ENCODE measurements around the gene COMMD10.

Gene COMMD10

GRCh38 chr5:116299746-116300640 lies 215.2 kb downstream of the COMMD10 start:
- Mint-ChIP-seq H3K9me3 (peaks cover 14% of the 10 kb centered on the region), H3K36me3 (peaks cover 66% of the 10 kb centered on the region), H3K4me1 (no peaks in the 10 kb centered on the region), H3K27ac (no peak overlapping the region), H3K4me3 (no peak overlapping the region), H3K27me3 (no peaks in the 10 kb centered on the region)
- no peak for ATAC-seq (ENCODE audit: low read depth)
- no peak for DNase-seq (ENCODE audit: low spot score in 2 of 2)

- H3K4me3 Mint-ChIP-seq, result no peak overlapping the region
- H3K27ac Mint-ChIP-seq, result no peak overlapping the region
- H3K9me3 Mint-ChIP-seq, result peaks cover 23% of the 10 kb centered on the region
- DNase-seq (ENCODE audit: low spot score in 2 of 2) (no peak), ATAC-seq (ENCODE audit: low read depth) (no peak)
- no peaks in the 10 kb centered on the region for H3K27me3 Mint-ChIP-seq
- H3K36me3 Mint-ChIP-seq, result peaks cover 73% of the 10 kb centered on the region
- H3K4me1 Mint-ChIP-seq, result no peaks in the 10 kb centered on the region
These were observed 216.3 kb downstream of the COMMD10 start for GRCh38 chr5:116301110-116301509.

GRCh38 chr5:116303340-116303739 lies 218.5 kb downstream of the COMMD10 start:
- Mint-ChIP-seq H3K27me3 (no peaks in the 10 kb centered on the region), H3K27ac (no peak overlapping the region), H3K4me3 (no peak overlapping the region), H3K4me1 (no peaks in the 10 kb centered on the region), H3K36me3 (peaks cover 74% of the 10 kb centered on the region), H3K9me3 (peaks cover 26% of the 10 kb centered on the region)
- ATAC-seq (ENCODE audit: low read depth) (no peak), DNase-seq (ENCODE audit: low spot score in 2 of 2) (no peak)

GRCh38 chr5:116303810-116304209 lies 219.0 kb downstream of the COMMD10 start:
- ATAC-seq (ENCODE audit: low read depth) (no peak), DNase-seq (ENCODE audit: low spot score in 2 of 2) (no peak)
- peaks cover 26% of the 10 kb centered on the region for H3K9me3 Mint-ChIP-seq
- no peak overlapping the region for H3K27ac Mint-ChIP-seq
- peaks cover 74% of the 10 kb centered on the region for H3K36me3 Mint-ChIP-seq
- no peak overlapping the region for H3K4me3 Mint-ChIP-seq
- H3K4me1 Mint-ChIP-seq, result no peaks in the 10 kb centered on the region
- H3K27me3 Mint-ChIP-seq, result no peaks in the 10 kb centered on the region

GRCh38 chr5:116305899-116306298 lies 221.1 kb downstream of the COMMD10 start:
- peaks cover 81% of the 10 kb centered on the region for H3K36me3 Mint-ChIP-seq
- H3K27ac Mint-ChIP-seq, result no peak overlapping the region
- H3K9me3 Mint-ChIP-seq, result peaks cover 33% of the 10 kb centered on the region
- no peaks in the 10 kb centered on the region for H3K27me3 Mint-ChIP-seq
- no peak for ATAC-seq (ENCODE audit: low read depth)
- H3K4me1 Mint-ChIP-seq, result no peaks in the 10 kb centered on the region
- H3K4me3 Mint-ChIP-seq, result no peak overlapping the region
- no peak for DNase-seq (ENCODE audit: low spot score in 2 of 2)

GRCh38 chr5:116306846-116307245 lies 222.0 kb downstream of the COMMD10 start:
- Mint-ChIP-seq H3K9me3 (peaks cover 33% of the 10 kb centered on the region), H3K4me3 (no peak overlapping the region), H3K36me3 (peaks cover 86% of the 10 kb centered on the region), H3K27me3 (no peaks in the 10 kb centered on the region), H3K4me1 (no peaks in the 10 kb centered on the region), H3K27ac (no peak overlapping the region)
- ATAC-seq (ENCODE audit: low read depth), result no peak
- no peak for DNase-seq (ENCODE audit: low spot score in 2 of 2)

GRCh38 chr5:116308391-116308790 lies 223.6 kb downstream of the COMMD10 start:
- H3K27me3 Mint-ChIP-seq, result no peaks in the 10 kb centered on the region
- ATAC-seq (ENCODE audit: low read depth) (no peak), DNase-seq (ENCODE audit: low spot score in 2 of 2) (no peak)
- H3K27ac Mint-ChIP-seq, result no peak overlapping the region
- peaks cover 34% of the 10 kb centered on the region for H3K9me3 Mint-ChIP-seq
- peaks cover 83% of the 10 kb centered on the region for H3K36me3 Mint-ChIP-seq
- H3K4me3 Mint-ChIP-seq, result no peak overlapping the region
- H3K4me1 Mint-ChIP-seq, result peaks cover 2% of the 10 kb centered on the region

- no peaks in the 10 kb centered on the region for H3K27me3 Mint-ChIP-seq
- no peak overlapping the region for H3K27ac Mint-ChIP-seq
- ATAC-seq (ENCODE audit: low read depth), result no peak
These were observed 228.5 kb downstream of the COMMD10 start for GRCh38 chr5:116313366-116313765.

GRCh38 chr5:116315531-116315930 lies 230.7 kb downstream of the COMMD10 start:
- Mint-ChIP-seq H3K27me3 (no peaks in the 10 kb centered on the region), H3K4me3 (no peak overlapping the region), H3K27ac (no peak overlapping the region), H3K9me3 (peaks cover 10% of the 10 kb centered on the region), H3K36me3 (peaks cover 72% of the 10 kb centered on the region), H3K4me1 (peaks cover 3% of the 10 kb centered on the region)
- no peak for DNase-seq (ENCODE audit: low spot score in 2 of 2)
- no peak for ATAC-seq (ENCODE audit: low read depth)

More at GRCh38 chr5:116313366-116313765, 228.5 kb downstream of the COMMD10 start:
- DNase-seq (ENCODE audit: low spot score in 2 of 2), result no peak
- peaks cover 3% of the 10 kb centered on the region for H3K4me1 Mint-ChIP-seq
- no peak overlapping the region for H3K4me3 Mint-ChIP-seq
- H3K9me3 Mint-ChIP-seq, result peaks cover 14% of the 10 kb centered on the region
- H3K36me3 Mint-ChIP-seq, result peaks cover 67% of the 10 kb centered on the region

GRCh38 chr5:116318091-116318854 lies 233.4 kb downstream of the COMMD10 start:
- Mint-ChIP-seq H3K27ac (no peak overlapping the region), H3K27me3 (no peaks in the 10 kb centered on the region), H3K9me3 (peaks cover 9% of the 10 kb centered on the region), H3K4me1 (peaks cover 2% of the 10 kb centered on the region), H3K36me3 (peaks cover 69% of the 10 kb centered on the region), H3K4me3 (no peak overlapping the region)
- ATAC-seq (ENCODE audit: low read depth), result no peak
- DNase-seq (ENCODE audit: low spot score in 2 of 2), result no peak

GRCh38 chr5:116320486-116320885 lies 235.7 kb downstream of the COMMD10 start:
- Mint-ChIP-seq H3K4me1 (no peaks in the 10 kb centered on the region), H3K9me3 (peaks cover 10% of the 10 kb centered on the region), H3K36me3 (peaks cover 65% of the 10 kb centered on the region), H3K4me3 (no peak overlapping the region), H3K27me3 (no peaks in the 10 kb centered on the region), H3K27ac (no peak overlapping the region)
- DNase-seq (ENCODE audit: low spot score in 2 of 2) (no peak), ATAC-seq (ENCODE audit: low read depth) (no peak)

GRCh38 chr5:116329503-116329902 lies 244.7 kb downstream of the COMMD10 start:
- ATAC-seq (ENCODE audit: low read depth), result no peak
- H3K9me3 Mint-ChIP-seq, result peaks cover 30% of the 10 kb centered on the region
- peaks cover 63% of the 10 kb centered on the region for H3K36me3 Mint-ChIP-seq

GRCh38 chr5:116340799-116341198 lies 256.0 kb downstream of the COMMD10 start:
- Mint-ChIP-seq H3K9me3 (peaks cover 20% of the 10 kb centered on the region), H3K27ac (no peak overlapping the region), H3K4me1 (no peaks in the 10 kb centered on the region), H3K36me3 (peaks cover 23% of the 10 kb centered on the region), H3K27me3 (no peaks in the 10 kb centered on the region), H3K4me3 (no peak overlapping the region)
- no peak for DNase-seq (ENCODE audit: low spot score in 2 of 2)
- no peak for ATAC-seq (ENCODE audit: low read depth)

More at GRCh38 chr5:116329503-116329902, 244.7 kb downstream of the COMMD10 start:
- Mint-ChIP-seq H3K27ac (no peak overlapping the region), H3K27me3 (no peaks in the 10 kb centered on the region), H3K4me3 (no peak overlapping the region), H3K4me1 (no peaks in the 10 kb centered on the region)
- DNase-seq (ENCODE audit: low spot score in 2 of 2), result no peak

All from memory B cell (primary cell).